ENCODE measurements around the gene UFD1.

UFD1 gene

DNA sequence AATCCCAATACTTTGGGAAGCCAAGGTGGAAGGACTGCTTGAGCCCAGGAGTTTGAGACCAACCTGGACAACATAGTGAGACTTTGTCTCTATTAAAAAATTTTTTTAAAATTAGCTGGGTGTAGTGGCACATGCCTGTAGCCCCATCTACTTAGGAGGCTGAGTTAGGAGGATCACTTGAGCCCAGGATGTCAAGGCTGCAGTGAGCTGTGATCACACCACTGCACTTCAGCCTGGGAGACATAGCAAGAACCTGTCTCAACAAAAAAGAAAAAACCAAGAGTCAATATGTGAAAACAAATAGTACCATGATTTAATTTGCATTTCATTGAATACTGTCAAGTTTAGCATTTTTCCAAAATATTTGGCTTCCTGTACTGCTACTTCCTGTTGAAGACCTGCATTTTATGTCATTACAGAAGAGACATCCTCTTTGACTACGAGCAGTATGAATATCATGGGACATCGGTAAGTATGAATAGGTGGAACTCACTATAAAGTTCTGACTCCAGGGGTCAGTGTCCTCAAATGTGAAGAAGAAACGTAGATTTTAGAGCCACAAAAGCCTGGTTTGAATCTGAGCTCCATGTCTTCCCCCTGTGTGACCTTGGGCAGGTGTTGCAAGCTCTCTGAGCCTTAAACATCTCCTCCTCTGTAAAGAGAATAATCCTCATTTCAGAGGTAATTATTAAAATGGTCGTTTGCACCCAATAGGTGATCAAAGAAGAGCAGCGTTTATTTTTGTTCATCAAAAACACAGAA, 16.8 kb upstream of the UFD1 start:
- no peak for DNase-seq (ENCODE audit: low spot score)

DNA sequence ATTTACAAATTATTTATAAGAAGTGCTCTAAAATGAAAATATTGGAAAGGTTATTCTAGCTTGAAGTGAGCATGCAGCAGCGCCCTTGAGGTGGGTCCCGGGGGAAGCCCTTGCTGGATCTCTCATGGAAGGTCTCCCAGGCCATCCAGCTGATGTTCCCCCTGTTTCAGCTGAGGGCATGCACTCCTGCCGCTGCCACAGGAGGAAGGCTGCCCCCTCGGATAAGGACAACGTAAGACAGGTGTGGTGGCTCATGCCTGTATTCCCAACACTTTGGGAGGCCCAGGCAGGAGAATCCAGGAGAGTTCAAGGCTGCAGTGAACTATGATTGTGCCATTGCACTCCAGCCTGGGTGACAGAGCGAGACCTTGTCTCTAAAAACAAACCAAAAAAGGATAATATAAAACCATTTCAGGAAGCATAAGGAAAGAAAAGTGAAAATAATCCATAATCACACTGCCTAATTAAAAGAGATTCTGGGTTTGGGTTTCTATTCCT, 15.7 kb upstream of the UFD1 start:
- no peak for DNase-seq (ENCODE audit: low spot score)

DNA sequence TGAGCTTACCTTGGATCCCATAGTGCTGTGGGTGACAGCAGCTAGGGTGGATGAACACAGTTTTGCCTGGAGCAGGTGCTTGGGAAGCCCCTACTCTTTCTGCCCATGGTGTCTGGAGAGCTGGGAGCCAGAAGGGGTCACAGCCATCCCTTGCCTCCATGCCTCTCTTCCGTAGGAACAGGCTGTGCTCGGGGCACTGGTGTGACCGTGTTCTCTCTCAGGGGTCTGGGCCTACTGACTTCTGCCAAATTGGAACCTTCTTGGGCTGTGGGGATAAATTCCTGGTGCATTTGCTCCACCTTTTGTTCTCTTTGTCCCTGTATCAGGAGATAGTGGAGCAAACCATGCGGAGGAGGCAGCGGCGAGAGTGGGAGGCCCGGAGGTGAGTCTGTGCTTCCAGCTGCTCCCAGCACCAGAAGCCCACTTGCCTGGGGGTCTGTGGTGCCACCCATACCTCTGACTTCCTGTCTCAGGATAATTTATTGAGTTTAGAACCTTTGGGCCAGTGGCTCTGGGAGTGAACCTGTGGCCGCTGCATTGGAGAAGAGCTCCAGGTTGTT, 15.1 kb upstream of the UFD1 start:
- no peak for DNase-seq (ENCODE audit: low spot score)

DNA sequence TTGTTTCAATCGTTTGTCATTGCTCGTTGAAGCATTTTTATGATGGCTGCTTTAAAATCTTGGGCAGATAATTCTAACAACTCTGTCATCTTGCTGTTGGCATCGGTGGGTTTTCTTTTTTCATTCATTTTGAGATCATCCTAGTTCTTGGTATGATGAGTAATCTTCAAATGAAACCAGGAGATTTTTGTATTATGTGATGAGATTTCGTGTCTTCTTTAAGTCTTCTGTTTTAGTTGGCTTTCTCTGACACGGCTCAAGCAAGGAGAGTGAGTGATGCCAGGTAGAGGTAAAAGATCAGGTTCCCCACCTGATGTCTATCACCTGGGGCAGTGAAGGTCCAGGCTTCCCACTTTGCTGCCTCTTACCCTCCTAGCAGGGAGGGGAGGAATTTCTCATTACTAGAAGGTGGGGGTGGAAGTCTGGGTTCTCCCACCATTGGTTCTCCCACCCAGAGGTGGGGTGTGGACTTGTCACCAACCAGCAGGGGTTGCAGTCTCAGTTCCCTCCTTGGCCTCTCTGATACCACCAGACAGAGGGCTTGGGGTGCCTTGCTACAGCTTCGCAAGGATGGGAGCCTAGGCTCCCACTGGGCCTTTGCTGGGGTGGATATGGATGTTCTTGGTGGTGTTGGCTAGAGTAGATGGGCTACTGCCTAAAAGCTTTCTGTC, 13.6 kb upstream of the UFD1 start:
- DNase-seq (ENCODE audit: low spot score) = no peak

DNA sequence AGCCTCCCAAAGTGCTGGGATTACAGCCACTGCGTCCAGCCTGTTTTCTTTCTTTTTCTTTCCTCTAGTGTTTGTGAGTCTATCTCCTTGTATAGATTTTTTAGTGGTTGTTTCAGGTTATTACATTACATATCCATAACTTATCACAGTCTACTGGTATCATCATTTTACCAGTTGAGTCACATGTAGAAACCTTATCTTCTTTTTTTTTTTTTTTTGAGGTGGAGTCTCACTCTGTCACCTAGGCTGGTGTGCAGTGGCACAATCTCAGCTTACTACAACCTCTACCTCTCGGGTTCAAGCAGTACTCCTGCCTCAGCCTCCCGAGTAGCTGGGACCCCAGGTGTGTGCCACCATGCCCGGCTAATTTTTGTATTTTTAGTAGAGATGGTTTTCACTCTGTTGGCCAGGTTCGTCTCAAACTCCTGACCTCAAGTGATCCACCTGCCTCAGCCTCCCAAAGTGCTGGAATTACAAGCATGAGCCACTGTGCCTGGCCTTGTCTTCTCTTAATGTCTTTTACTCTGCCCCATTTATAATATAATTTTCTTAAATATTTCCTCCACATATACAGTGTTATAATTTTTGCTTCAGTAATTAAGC, 11.7 kb upstream of the UFD1 start:
- DNase-seq (ENCODE audit: low spot score) = no peak

DNA sequence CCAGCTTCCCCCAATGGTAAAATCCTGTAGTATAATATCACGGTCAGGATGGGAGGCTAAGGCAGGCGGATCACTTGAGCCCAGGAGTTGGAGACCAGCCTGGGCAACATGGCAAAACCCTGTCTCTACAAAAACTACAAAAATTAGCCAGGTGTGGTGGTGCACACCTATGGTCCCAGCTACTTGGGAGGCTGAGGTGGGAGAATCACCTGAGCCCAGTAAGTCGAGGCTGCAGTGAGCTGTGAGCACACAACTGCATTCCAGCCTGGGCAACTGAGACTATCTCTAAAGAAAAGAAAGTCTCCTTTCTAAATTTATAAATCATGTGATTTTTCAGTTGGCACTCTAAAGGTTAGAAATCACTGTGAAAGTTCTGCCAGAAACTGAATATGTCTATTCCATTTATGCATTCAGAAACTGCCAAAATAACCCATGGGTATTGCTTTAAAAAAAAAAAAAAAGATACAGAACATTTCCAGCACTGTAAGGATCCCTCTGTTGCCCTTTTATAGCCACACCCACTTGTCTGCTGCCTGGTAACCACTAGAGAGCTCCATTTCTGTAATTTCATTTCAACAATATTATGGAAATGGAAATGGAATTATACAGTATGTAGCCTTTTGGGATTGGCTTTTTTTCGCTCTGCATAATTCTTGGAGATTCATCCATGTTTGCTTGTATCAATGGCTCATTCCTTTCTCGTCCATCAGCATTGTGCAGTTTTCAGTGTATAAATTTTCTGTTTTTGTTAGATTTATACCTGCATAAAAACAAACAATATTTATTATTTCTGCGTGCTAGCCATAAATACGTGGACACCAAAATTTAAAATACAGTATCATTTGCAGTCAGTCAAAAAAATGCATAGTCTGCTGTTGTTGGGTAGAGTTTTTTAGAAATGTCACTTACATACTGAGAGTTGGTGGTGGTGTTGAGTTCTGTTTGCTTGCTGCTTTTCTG, 10.2 kb upstream of the UFD1 start:
- no peak for DNase-seq (ENCODE audit: low spot score)

DNA sequence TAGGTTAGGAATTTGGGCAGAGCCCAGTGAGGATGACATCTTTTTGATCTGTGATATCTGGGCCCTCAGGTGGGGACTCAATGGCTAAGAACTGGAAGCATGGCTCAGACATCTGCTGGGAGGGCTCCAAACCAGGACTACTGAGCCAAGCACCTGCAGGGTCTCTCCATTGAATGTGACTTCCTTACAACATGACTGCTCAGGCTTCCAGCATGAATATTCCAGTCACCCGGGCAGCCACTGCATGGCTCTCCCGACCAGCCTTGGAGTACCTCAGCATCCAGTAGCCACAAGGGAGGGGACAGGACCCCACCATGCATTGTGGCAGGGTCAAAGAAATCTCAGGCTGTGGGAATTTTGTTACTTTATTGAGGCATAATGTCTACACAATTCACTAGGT, 9.3 kb upstream of the UFD1 start:
- no peak for DNase-seq (ENCODE audit: low spot score)

DNA sequence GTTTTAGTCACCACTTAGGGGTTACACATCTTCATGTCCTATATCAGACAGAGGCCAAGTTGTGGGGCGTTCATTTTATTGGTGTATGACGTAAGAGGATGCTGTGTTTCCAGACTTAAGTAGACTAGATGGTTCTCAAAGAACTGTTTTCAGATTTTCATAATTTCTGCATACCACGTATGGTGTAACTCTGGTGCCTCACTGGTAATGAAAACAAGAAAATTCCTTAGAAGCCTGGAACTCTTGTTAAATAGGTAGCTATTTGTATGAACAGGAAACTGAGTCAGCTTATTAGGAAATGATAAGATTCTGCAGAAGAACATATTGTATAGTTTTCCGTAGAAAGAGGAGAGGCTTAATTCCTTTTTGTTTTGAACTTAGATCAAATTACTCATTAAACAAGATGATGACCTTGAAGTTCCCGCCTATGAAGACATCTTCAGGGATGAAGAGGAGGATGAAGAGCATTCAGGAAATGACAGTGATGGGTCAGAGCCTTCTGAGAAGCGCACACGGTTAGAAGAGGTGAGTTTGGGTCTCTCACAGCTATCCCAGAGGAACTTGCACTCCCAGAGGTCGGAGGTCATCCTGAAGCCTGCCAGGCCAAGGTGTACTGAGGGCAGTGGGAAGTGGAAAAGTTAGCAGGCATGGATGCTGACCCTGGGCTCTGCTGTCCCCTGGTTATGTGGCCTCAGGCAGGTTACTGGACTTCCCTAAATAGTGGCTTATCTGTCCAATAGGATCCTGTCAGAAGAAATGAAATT, 4.7 kb upstream of the UFD1 start:
- no peak for DNase-seq (ENCODE audit: low spot score)

DNA sequence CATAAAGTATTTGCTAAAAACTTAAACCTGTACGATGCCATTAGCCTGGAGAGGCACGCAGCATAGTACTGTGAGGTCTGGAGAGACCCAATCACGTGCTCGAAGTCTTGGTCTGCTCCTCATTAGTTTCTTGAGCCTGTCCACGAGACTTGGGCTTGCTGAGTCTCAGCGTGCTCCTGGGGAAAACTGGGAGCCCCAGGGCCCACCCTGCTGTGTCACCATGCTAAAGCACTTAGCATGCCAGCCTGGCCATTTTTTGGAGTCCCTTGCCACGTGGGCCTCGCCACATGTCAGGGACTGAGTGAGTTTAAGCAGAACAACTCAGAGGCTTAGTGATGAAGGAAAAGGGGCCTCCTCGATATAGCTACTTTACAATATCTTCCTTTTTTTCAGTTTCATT, 3.3 kb upstream of the UFD1 start:
- no peak for DNase-seq (ENCODE audit: low spot score)

DNA sequence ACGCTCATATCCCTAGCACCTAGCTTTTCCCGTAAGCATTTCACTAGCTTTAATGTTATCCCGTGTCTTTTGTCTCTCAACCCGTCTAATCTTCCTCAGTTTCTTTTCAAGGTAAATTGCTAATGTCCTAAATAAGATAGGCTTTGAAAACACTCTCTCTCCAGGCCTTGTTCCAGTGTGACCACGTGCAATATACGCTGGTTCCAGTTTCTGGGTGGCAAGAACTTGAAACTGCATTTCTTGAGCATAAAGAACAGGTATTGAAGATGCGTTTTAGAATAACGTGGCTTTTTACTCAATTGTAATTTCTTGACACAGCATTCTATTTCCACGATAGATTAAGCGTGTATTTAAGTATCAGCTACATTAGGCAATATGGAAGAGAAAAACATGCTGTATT, 1.8 kb upstream of the UFD1 start:
- DNase-seq (ENCODE audit: low spot score) = no peak

DNA sequence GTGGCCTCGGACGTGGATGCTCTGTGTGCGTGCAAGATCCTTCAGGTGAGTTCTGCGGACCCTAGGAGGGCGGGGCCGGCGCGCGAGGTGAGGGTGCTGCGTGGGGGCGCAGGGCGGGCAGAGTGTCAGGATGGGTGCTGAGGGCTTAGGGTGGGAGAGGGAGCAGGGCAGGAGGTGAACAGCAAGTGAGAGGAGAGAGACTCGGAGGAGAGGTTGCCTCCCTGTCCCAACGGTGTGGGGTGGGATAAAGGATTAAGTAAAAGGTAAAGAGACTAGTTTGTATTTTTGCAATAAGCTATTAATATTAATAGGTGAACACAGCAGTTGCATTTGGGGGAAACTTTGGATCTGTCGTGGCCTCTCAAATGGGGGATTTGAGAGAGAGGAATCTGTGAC, 1.2 kb upstream of the UFD1 start:
- DNase-seq (ENCODE audit: low spot score) = no peak

DNA sequence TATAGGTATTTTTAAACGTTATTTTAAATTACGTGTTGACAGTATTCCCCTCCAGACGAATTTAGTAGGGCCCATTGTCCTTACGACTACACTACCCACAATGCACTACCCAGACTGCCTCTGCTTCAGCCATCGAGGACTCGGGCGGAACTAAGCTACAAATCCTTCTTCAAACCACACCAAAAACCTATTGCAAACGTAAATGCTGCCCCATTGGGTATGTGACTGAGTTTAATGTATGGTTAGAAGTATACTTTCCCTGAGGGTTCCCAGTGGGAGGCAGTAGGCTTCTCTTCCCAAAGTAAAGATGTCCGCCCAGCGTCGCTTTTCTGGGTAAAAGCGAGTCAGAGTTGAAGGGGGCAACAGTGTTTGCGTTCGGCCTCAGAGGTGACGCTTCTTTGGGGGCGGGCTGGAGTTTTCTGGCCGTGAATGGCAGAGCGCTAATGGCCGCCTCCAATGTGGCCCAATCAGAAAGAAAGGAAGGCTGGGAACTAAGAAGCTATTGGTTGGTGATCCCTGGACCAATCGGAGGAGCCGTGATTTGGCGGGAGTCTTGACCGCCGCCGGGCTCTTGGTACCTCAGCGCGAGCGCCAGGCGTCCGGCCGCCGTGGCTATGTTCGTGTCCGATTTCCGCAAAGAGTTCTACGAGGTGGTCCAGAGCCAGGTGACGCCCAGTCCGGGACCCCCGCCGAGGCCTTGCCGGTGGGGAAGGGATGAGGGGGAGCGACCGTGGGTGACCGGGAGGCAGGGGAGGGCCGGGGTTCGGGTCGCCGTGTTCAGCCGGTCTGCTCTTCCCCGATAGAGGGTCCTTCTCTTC, 571 bp upstream of the UFD1 start, which contains the start of gene CDC45:
Gene CDC45, plus strand, starts transcription at position 566 of the 818 bp plus-strand sequence. Its CDS starts 49 bp downstream, at position 615.
- peak; percentile 97 for DNase-seq (ENCODE audit: low spot score)

DNA sequence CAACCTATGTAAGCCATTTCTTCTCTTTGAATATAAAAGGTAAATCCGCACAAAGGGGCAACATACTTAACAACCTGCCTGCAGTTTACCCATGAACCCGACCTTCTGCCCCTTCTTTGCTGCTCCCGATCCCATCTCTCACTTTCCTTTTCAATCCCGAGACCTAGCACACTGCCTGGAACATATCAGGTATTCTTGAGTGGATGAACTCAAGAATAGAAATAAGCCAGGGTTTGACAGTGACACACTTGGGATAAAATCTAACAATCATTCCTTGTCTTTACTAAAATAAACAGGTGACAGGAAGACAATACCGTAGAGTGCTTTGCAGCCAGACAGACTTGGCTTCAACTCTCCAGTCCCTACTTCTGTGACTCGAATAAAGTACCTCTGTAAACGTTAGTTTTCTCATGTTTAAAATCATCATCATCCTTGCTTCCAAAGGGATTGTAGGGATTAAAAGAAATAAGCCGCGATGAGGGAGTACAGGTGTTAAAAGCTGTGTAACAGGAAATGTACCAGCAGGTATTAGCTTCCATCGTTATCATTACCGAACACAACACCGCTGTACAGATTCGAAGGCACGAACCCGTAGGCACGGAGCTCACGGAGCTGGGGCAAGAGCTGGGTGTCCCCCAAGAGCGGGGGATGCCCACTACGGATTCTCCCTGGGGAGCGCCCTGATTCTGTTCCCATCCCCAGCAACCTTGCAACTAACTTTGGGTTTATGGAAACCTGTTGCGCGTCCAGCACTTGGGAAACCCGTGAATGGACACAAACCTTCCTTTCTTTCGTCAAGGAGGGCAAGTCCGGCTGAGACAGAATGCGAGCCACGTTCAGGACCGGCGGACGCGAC, 720 bp downstream of the UFD1 start:
- DNase-seq (ENCODE audit: low spot score) = no peak

DNA sequence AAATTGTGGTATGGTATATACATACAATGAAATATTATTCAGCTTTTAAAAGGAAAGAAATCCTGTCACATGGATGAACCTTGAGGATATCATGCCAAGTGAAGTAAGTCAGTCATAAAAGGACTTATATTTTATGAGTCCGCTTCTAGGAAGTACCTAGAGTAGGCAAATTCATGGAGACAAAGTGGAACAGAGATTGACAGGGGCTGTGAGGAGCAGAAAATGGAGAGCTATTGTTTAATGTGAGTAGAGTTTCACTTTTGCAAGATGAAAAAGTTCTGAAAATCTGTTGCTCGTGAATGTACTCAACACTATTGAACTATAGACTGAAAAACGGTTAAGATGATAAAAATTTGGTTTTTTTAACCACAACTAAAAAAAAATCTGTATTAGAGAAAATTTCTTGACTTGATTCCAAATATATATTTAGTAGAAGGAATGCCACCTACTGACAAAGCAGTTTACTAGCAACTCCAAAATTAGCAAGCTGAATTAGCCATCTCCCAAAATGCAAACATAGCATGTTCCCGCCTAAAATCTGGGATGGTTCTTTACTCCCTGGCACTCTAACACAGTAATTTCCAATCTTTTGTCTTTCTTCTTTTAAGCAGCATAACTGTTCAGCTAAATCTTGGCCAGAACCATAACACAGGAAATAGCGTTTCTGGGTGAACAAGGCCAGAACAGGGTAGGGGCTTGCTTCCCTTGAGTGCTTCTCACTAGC, 1.5 kb downstream of the UFD1 start:
- peak; percentile 7 for DNase-seq (ENCODE audit: low spot score)

DNA sequence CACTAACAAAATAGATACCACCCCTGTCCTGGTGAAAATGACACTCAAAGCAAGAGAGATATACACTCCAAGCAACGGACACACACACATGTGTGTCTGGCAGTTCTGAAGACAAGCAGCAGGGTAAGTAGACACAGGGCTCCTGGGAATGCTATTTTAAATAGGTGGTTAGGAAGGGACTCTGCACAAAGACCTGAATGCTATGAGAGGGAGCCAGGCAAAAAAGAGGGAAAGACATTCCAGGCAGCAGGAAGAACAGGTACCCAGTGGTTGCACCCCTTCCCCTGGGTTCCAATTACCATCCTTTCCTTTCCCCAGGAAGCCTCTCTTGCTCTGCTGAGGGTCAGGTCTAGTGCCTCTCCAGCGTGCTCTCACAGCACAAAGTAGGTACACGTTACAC, 3.0 kb downstream of the UFD1 start:
- no peak for DNase-seq (ENCODE audit: low spot score)

DNA sequence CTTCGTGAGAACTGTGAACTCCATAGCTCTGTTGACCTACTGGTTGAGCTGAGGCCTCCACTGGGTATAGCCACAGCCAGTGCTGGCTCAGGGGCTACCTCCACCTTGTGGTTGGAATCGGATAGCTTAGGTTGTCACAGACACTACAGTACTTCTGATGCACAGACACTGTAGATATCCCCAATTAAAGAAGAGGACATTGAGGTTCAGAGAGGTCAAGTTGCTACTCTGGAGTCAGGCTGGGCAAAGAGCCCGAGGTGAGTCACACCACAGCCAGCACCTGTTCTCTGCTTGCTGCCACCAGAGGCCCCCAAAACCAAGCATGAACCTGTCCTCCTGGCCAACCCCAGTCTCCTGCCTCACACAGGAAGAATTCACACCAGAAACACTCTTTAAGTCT, 5.4 kb downstream of the UFD1 start:
- DNase-seq (ENCODE audit: low spot score) = no peak

DNA sequence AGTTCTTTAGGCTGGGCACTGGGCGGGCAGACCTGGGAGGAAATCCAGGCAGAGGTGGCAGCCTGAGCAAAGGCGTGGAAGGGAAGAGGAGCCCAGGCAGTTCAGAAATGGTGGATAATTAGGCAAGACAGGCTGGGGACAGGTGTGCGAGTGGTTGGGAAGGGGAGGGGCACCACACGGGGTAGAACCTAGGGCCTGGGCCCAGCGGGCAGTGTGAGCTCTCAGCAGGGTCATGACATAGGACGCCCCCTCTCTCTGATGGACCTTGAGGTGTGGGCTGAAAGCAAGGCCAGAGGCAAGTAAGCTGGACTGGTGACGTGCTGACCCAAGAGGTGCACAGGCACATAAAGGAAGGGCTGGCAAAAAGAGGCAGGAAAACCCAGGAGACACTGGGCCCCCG, 6.8 kb downstream of the UFD1 start:
- no peak for DNase-seq (ENCODE audit: low spot score)

DNA sequence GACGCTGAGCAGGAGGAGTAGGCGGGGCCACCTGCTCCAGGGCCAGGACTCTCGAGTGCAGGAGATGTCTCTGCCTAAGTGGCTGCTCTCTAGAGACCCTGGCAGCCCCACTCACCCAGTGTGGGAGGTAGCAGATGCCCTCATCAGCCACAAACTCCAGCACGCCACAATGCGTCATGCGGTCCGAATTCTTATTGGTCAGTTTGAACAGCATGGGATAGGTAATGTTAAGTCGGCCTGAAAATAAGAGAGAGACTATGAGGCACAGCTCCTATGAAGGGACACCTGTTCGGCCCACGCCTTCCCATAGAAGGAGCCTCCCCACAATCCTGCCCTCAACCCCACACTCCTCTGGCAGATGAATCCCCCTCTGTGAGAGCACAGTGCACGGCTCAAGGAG, 7.4 kb downstream of the UFD1 start:
- no peak for DNase-seq (ENCODE audit: low spot score)
